HG02678 (cell line): Measurements from ENCODE around the gene DIS3L2.
"Not testable (repeated sequence)": the region's sequence is repeated elsewhere in the genome, so short reads cannot be mapped to it uniquely, and the experiment has no call there.

Experiments
- ATAC-seq: cut with Tn5 transposase; IDR thresholded peaks from one replicate; pipeline ENCODE4 v1.9.1; 2021; ENCODE audit warnings: mild to moderate bottlenecking, moderate library complexity; ENCODE audit not compliant: unreplicated experiment

The DIS3L2 gene

GRCh38 chr2:232111551-232111950 lies 150.0 kb downstream of the DIS3L2 start:
- ATAC-seq = no peak

GRCh38 chr2:232113821-232114220 lies 152.3 kb downstream of the DIS3L2 start:
- ATAC-seq = no peak

- not testable (repeated sequence) for ATAC-seq
Measured at GRCh38 chr2:232115728-232116361, 154.3 kb downstream of the DIS3L2 start.

- ATAC-seq = no peak
Measured at GRCh38 chr2:232116852-232117251, 155.3 kb downstream of the DIS3L2 start.

GRCh38 chr2:232117413-232117812 lies 155.9 kb downstream of the DIS3L2 start:
- no peak for ATAC-seq

GRCh38 chr2:232120911-232121310 lies 159.4 kb downstream of the DIS3L2 start:
- ATAC-seq = no peak

GRCh38 chr2:232124309-232124708 lies 162.8 kb downstream of the DIS3L2 start:
- ATAC-seq = no peak

- ATAC-seq = no peak
Measured at GRCh38 chr2:232126301-232127099, 165.0 kb downstream of the DIS3L2 start.

- ATAC-seq = no peak
Measured at GRCh38 chr2:232129483-232129882, 168.0 kb downstream of the DIS3L2 start.

- ATAC-seq = no peak
Measured at GRCh38 chr2:232132181-232132580, 170.7 kb downstream of the DIS3L2 start.

- ATAC-seq = no peak
Measured at GRCh38 chr2:232133078-232133477, 171.6 kb downstream of the DIS3L2 start.

GRCh38 chr2:232134939-232135338 lies 173.4 kb downstream of the DIS3L2 start:
- no peak for ATAC-seq

GRCh38 chr2:232137356-232138147 lies 176.0 kb downstream of the DIS3L2 start:
- ATAC-seq = no peak

GRCh38 chr2:232138441-232138840 lies 176.9 kb downstream of the DIS3L2 start:
- no peak for ATAC-seq

- ATAC-seq = no peak
Measured at GRCh38 chr2:232139171-232139594, 177.7 kb downstream of the DIS3L2 start.

- no peak for ATAC-seq
Measured at GRCh38 chr2:232139786-232140562, 178.5 kb downstream of the DIS3L2 start.

GRCh38 chr2:232141591-232141990 lies 180.1 kb downstream of the DIS3L2 start:
- ATAC-seq = no peak

GRCh38 chr2:232142049-232142448 lies 180.5 kb downstream of the DIS3L2 start:
- no peak for ATAC-seq

- ATAC-seq = no peak
Measured at GRCh38 chr2:232142502-232142901, 181.0 kb downstream of the DIS3L2 start.

- no peak for ATAC-seq
Measured at GRCh38 chr2:232146294-232146693, 184.8 kb downstream of the DIS3L2 start.
